ENCODE measurements around the gene NRXN3. TPM values are rescaled to one million over a fixed set of nuclear protein-coding genes. Genes with fewer than 3 reads are reported as not detected.

NRXN3 gene
- total RNA-seq, 1 experiment from 2014 or later, result 1.1 TPM

- Histone ChIP-seq H3K9me2 (replicated peaks; ENCODE audit: low read length) (no peaks in the 10 kb centered on the region), H3K4me3 (ENCODE audit: low read length) (no peak overlapping the region), H3K36me3 (ENCODE audit: low read depth, low read length) (no peaks in the 10 kb centered on the region), H3K27ac (ENCODE audit: low read length) (no peak overlapping the region), H2AFZ (ENCODE audit: low read length) (no peak overlapping the region), H3K4me2 (ENCODE audit: low read length) (no peak overlapping the region), H3K9me3 (ENCODE audit: low read length) (no peaks in the 10 kb centered on the region), H3F3A (ENCODE audit: low read length, unreplicated experiment) (no peaks in the 10 kb centered on the region), H4K20me1 (ENCODE audit: low read length) (no peaks in the 10 kb centered on the region), H3K4me1 (ENCODE audit: insufficient read depth, low read length) (no peaks in the 10 kb centered on the region), H3K9ac (ENCODE audit: low read length) (no peak overlapping the region), H3K79me2 (ENCODE audit: low read length) (no peaks in the 10 kb centered on the region), H3K27me3 (ENCODE audit: low read length) (no peaks in the 10 kb centered on the region)
- TF ChIP-seq, protein P1, sequence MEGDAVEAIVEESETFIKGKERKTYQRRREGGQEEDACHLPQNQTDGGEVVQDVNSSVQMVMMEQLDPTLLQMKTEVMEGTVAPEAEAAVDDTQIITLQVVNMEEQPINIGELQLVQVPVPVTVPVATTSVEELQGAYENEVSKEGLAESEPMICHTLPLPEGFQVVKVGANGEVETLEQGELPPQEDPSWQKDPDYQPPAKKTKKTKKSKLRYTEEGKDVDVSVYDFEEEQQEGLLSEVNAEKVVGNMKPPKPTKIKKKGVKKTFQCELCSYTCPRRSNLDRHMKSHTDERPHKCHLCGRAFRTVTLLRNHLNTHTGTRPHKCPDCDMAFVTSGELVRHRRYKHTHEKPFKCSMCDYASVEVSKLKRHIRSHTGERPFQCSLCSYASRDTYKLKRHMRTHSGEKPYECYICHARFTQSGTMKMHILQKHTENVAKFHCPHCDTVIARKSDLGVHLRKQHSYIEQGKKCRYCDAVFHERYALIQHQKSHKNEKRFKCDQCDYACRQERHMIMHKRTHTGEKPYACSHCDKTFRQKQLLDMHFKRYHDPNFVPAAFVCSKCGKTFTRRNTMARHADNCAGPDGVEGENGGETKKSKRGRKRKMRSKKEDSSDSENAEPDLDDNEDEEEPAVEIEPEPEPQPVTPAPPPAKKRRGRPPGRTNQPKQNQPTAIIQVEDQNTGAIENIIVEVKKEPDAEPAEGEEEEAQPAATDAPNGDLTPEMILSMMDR (conservative IDR thresholded peaks at IDR 0.05; ENCODE audit: low read depth, low read length), result no peak
- TF ChIP-seq EZH2 (IDR thresholded peaks at IDR 0.05; ENCODE audit: low read length, unreplicated experiment) (no peak), EZH2phosphoT487 (IDR thresholded peaks at IDR 0.05; ENCODE audit: borderline replicate concordance, low read length) (no peak)
- ChIA-PET POLR2A (ENCODE audit: unreplicated experiment) (no interaction called here), CTCF (no interaction called here)
- BruUV-seq (replicated peaks), result no TSS peak
- ATAC-seq (no peak), DNase-seq (no peak)
- intact Hi-C loops (cut with micrococcal nuclease), result no loop called here
These were observed 1559.6 kb downstream of the NRXN3 start for GRCh38 chr14:79729731-79730130.

GRCh38 chr14:79730196-79730595, 1560.0 kb downstream of the NRXN3 start:
- H3K9me2 ChIP-seq (replicated peaks; ENCODE audit: low read length), result no peaks in the 10 kb centered on the region
- POLR2A ChIA-PET (ENCODE audit: unreplicated experiment), result no interaction called here
- no peak for ATAC-seq

DNA sequence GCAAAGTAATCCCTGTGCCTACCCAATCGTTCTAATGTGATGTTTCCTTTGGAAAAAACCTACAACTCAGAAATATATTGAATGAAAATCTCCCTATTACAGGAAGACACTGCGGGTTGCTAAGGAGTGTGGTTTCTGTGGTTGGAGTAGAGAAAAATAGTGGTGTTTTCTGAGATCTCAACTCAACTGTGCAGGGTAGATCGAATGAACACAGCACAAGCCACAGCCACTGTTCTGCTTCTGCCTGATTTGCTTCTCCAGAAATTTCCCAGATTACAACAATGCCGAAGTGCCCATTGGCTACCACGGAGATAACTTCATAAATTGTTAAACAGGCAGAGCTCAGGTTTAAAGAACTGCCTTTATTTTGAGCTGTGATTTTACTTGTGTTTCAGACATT, 1560.8 kb downstream of the NRXN3 start:
- Histone ChIP-seq H3K36me3 (ENCODE audit: low read depth, low read length) (no peaks in the 10 kb centered on the region), H3K4me1 (ENCODE audit: insufficient read depth, low read length) (no peaks in the 10 kb centered on the region), H3K79me2 (ENCODE audit: low read length) (no peaks in the 10 kb centered on the region), H3K27me3 (ENCODE audit: low read length) (no peaks in the 10 kb centered on the region), H3F3A (ENCODE audit: low read length, unreplicated experiment) (no peaks in the 10 kb centered on the region), H3K9me2 (replicated peaks; ENCODE audit: low read length) (no peaks in the 10 kb centered on the region), H3K9ac (ENCODE audit: low read length) (no peak overlapping the region), H4K20me1 (ENCODE audit: low read length) (no peaks in the 10 kb centered on the region), H3K4me2 (ENCODE audit: low read length) (no peak overlapping the region), H3K9me3 (ENCODE audit: low read length) (peaks cover 3% of the 10 kb centered on the region; the same call in 1 of the 2 replicates), H3K27ac (ENCODE audit: low read length) (no peak overlapping the region), H3K4me3 (ENCODE audit: low read length) (no peak overlapping the region), H2AFZ (ENCODE audit: low read length) (no peak overlapping the region)
- intact Hi-C loops (cut with micrococcal nuclease), result no loop called here
- no TSS peak for BruUV-seq (replicated peaks)
- DNase-seq, result no peak
- ChIA-PET POLR2A (ENCODE audit: unreplicated experiment) (no interaction called here), CTCF (no interaction called here)
- ATAC-seq, result no peak
- TF ChIP-seq, protein P1 (conservative IDR thresholded peaks at IDR 0.05; ENCODE audit: low read depth, low read length), result no peak
- TF ChIP-seq EZH2 (IDR thresholded peaks at IDR 0.05; ENCODE audit: low read length, unreplicated experiment) (no peak), EZH2phosphoT487 (IDR thresholded peaks at IDR 0.05; ENCODE audit: borderline replicate concordance, low read length) (no peak)

More at GRCh38 chr14:79730196-79730595, 1560.0 kb downstream of the NRXN3 start:
- no peak for DNase-seq
- Histone ChIP-seq H3K4me3 (ENCODE audit: low read length) (no peak overlapping the region), H3K27ac (ENCODE audit: low read length) (no peak overlapping the region), H3K4me1 (ENCODE audit: insufficient read depth, low read length) (no peaks in the 10 kb centered on the region), H3K79me2 (ENCODE audit: low read length) (no peaks in the 10 kb centered on the region), H3K9me3 (ENCODE audit: low read length) (no peaks in the 10 kb centered on the region), H2AFZ (ENCODE audit: low read length) (no peak overlapping the region), H3F3A (ENCODE audit: low read length, unreplicated experiment) (no peaks in the 10 kb centered on the region), H4K20me1 (ENCODE audit: low read length) (no peaks in the 10 kb centered on the region), H3K36me3 (ENCODE audit: low read depth, low read length) (no peaks in the 10 kb centered on the region), H3K27me3 (ENCODE audit: low read length) (no peaks in the 10 kb centered on the region), H3K4me2 (ENCODE audit: low read length) (no peak overlapping the region), H3K9ac (ENCODE audit: low read length) (no peak overlapping the region)
- TF ChIP-seq EZH2phosphoT487 (IDR thresholded peaks at IDR 0.05; ENCODE audit: borderline replicate concordance, low read length) (no peak), EZH2 (IDR thresholded peaks at IDR 0.05; ENCODE audit: low read length, unreplicated experiment) (no peak)
- TF ChIP-seq, protein P1 (conservative IDR thresholded peaks at IDR 0.05; ENCODE audit: low read depth, low read length), result no peak
- BruUV-seq (replicated peaks), result no TSS peak
- CTCF ChIA-PET, result no interaction called here
- intact Hi-C loops (cut with micrococcal nuclease), result no loop called here
